ENCODE results near the gene PNPLA7.
"Not testable (repeated sequence)": the region's sequence is repeated elsewhere in the genome, so short reads cannot be mapped to it uniquely, and the experiment has no call there.

The PNPLA7 gene

DNA sequence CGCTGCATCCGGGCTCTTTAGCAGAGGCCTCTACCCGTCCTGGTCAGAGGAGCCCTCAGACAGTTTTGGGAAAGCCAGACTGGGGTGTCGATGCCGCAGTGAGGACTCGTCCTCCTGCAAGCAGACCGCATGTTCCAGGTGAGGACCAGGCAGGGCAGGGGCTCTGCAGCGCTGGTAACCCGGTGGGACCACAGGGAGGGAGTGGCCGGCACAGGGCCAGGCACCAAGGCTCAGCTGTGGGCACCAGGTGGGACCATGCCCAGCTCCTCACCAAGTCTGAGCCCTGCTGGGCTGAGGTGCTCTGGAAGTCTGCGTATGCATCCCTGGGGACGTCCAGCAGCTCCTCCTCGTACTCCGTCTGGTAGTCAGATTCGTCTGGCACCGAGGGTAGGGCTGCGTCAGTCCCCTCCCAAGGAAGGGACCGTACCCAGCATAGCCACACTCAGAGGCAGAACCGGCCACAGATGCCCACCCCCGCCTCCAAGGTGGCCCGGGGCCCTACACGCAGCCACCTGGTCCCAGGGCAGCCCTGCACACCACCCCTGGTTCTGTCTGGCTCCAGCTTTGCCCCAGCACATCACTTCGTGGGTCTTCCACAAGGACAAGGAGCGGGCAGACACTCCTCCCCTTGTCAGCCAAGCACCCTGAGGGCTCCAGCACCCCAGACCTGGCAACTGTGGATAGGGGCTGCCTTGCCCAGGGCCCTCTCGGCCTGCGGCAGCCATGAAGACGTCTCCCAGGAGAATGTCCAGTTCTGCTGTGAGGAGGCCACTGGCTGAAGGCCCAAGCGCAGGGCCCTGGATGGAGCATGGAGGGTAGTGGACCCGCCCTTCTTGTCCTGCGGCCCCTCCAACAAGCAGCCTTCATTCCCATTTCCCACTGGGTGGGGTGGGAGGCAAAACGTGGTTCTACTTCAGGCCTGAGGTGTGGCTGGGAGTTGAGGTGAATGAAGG lies 89.6 kb downstream of the PNPLA7 start:
- no peak for DNase-seq (ENCODE audit: low spot score)

DNA sequence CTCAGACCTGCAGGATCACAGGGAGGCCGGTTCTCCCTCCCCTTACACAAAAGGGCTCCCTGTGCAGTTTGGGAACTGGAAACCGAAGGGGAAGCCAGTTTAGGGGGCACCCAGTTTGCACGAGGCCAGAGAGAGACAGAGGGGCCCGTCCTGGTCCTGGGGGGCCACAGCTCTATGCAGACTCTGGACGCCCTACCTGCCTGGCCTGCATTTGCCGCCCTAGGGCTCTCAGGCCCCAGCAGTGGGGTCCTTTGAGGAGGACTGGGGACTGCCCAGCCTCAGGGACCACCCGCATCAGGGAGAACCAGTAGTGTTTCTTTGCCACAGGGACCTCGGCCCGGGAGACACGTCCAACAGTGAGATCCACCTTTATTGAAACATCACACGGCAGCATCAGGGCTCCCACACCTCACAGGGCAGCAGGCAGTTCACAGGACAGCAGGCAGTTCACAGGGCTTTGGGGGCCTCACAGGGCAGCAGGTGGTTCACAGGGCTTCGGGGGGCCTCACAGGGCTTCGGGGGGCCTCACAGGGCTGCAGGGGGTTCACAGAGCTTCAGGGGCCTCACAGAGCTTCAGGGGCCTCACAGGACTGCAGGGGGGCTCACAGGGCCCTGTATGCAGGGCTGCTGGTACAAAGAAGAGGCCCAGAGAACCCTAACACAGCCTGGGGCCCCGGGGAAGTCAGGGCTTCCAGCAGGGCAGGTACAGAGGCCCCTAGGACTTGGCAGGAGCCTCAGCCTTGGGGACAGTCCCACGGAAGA lies 90.4 kb downstream of the PNPLA7 start:
- DNase-seq (ENCODE audit: low spot score), result peak; percentile 71

GRCh38 chr9:137459152-137459600 lies 91.0 kb downstream of the PNPLA7 start, which contains the start of gene NSMF:
NSMF (minus strand) TSS chr9:137459334; CDS start chr9:137459102, 232 bp downstream.
- DNase-seq (ENCODE audit: low spot score), result peak; percentile 100

GRCh38 chr9:137458194-137459151 lies 91.7 kb downstream of the PNPLA7 start:
- peak; percentile 66 for DNase-seq (ENCODE audit: low spot score)

- no peak for DNase-seq (ENCODE audit: low spot score)
Measured at GRCh38 chr9:137457406-137458193, 92.6 kb downstream of the PNPLA7 start.

DNA sequence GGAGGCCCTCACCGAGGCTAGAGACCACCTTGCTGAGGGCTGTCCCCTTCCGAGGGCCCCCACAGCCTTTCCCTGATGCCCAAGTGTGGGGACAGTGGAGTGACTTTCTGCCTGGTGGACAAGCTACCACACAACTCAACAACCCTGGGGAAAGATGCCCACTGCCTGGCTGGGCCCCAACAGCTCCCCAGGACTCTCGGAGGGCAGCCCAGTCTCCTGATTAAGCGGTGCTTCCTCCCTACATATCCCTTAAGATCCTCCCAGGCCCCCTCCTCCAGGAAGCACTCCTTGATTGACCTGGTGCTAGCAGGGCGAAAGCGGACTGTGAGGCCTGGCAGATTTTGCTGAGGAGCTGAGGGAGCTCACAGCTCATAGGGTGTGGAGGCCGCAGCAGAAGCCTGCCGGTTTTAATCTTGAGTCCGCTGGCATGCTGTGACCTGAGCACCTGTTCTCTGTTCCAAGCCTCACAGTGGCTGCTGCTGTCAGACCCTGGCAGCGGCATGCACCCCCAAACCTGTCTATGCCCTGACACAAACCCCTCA lies 93.3 kb downstream of the PNPLA7 start:
- no peak for DNase-seq (ENCODE audit: low spot score)

- no peak for DNase-seq (ENCODE audit: low spot score)
Measured at GRCh38 chr9:137456061-137456863, 93.9 kb downstream of the PNPLA7 start.

DNA sequence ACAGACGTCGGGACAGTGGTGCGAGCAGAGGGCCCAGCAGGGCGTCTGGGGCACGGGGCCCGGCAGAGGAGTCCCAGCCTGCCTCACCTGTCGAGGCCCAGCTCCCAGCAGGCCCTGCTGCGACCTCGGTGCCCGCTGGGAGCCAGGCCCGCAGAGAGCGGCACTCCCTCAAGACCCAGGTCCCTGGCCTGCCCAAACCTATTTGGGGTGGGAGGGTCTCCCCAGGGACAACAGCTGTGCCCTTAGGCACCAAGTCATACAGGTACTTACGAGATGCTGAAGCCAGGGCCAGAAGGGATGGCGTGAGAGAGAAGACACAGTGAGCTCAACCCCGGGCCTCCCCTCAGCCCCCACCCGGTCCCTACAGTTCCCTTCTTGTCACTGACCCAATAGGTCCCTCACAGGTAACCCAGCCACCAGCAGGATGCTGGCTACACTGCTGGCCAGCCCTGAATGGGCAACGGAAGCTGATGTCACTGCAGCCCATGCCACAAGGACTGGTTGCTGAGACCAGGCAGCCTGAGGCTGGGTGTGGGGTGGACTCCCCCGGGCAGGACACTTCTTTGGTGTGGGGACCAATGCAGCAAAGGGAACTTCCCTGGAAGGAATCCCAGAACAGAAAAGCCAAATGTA lies 94.7 kb downstream of the PNPLA7 start:
- no peak for DNase-seq (ENCODE audit: low spot score)

DNA sequence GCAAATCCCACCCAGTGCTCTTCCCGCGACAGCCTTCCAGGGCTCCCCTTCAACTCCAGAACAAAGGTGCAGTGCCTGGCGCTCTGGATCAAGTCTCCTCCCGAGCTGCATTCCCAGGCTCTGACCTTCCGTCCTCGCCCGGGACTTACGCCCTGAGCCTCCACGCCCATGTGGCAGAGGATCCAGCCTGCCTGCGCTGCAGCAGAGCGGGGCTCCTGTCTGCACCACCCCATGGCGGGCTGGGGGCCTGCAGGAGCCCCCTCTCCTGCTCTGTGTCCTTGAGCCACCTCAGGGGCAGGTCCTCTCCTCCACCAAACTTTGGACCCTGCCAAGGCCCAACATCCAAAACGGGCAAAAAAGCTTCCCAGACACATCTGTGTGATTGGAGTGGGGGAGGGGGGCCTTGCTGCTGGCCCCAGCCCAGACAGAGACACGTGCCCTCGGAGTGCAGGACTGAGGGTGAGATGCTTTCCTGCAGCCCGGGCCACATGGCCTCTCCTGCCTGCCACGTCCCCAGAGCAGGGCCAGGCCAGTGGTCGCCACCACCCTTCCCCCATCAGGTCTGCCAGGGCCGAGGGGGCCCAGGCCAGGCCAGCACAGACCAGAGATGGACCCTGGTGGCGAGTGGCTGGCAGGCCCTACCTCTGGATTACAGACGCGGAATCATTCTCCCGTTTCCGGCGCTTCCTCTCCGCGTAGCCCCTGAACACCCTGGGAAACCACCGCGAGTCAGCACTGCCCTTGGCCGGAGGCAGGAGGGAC lies 95.4 kb downstream of the PNPLA7 start:
- DNase-seq (ENCODE audit: low spot score), result no peak

DNA sequence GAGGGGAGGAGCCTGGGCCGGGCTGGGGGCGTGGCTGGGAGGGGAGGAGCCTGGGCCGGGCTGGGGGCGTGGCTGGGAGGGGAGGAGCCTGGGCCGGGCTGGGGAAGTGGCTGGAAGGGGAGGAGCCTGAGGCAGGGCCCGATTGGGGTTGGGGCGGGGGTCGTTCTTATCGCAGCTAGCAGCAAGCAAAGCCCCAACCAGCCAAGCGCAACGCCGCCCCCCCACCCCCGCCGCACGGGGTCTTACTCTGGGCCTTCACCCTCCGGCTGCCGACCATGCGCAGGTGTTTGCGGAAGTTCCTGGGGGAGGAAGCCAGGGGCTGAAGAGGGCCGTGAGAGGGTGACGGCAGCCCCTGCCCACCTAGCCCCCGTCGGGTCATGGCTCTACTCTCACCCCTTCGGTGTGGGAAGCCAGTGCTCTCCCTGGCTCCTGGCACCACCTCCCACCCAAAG lies 96.0 kb downstream of the PNPLA7 start:
- DNase-seq (ENCODE audit: low spot score), result no peak

DNA sequence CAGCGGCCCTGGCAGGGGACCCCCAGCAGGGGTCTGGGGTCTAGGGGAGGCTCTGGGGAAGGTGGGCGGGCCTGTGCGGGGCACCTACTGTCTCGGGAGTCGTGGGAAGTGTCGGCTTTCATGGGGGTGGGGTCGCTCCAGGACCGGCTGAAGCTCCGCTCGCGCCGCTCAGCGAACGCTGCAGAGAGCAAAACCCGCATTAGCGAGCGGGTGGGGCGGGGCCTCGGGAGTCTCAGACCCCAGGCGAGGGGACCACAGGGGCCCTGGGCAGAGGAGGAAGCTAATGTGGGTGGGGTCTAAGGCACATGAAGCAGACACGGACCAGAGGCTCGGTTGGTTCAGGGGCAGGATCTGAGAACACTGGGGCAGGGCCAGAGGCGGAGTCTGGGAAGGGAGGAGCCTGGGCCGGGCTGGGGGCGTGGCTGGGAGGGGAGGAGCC lies 96.5 kb downstream of the PNPLA7 start:
- no peak for DNase-seq (ENCODE audit: low spot score)

GRCh38 chr9:137452761-137453642 lies 97.2 kb downstream of the PNPLA7 start:
- DNase-seq (ENCODE audit: low spot score), result no peak

DNA sequence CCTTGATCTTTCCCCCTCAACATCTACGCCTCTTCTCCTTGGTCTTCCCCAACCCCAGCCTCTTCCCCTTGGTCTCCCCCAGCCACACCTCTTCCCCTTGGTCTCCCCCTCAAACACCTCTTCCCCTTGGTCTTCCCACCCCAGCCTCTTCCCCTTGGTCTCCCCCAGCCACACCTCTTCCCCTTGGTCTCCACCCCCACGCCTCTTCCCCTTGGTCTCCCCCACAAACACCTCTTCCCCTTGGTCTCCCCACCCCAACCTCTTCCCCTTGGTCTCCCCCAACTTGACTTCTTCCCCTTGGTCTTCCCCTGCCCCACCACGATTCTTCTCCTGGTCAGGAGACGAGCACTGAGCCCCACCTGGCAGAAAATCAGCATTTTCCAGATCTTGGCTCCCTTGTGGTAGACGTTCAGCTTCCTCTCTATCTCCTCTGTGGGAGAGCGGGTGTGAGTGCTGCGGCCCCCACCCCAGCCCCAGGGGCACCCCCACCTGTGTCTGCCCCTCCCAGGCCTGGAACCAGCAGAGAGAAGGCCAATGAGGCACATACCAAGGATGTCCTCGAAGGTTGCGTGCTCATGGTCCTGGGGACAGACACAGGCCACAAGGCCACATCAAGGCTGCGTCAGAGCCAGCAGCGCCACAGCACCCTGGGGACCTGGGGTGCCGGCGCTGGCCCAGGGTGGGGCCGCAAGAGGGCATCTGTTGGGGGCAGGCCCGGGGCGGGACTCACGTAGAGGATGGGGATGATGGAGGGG lies 98.0 kb downstream of the PNPLA7 start:
- DNase-seq (ENCODE audit: low spot score), result no peak

DNA sequence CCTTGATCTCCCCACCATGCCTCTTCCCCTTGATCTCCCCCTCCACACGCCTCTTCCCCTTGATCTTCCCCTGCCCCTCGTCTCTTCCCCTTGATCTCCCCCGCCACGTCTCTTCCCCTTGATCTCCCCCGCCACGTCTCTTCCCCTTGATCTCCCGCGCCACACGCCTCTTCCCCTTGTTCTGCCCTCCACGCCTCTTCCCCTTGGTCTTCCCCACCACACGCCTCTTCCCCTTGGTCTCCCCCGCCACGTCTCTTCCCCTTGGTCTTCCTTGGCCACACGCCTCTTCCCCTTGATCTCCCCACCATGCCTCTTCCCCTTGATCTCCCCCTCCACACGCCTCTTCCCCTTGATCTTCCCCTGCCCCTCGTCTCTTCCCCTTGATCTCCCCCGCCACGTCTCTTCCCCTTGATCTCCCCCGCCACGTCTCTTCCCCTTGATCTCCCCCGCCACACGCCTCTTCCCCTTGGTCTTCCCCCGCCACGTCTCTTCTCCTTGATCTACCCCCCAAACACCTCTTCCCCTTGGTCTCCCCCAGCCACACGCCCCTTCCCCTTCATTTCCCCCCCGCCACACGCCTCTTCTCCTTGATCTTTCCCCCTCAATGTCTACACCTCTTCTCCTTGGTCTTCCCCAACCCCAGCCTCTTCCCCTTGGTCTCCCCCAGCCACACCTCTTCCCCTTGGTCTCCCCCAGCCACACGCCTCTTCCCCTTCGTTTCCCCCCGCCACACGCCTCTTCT lies 98.8 kb downstream of the PNPLA7 start:
- not testable (repeated sequence) for DNase-seq (ENCODE audit: low spot score)

DNA sequence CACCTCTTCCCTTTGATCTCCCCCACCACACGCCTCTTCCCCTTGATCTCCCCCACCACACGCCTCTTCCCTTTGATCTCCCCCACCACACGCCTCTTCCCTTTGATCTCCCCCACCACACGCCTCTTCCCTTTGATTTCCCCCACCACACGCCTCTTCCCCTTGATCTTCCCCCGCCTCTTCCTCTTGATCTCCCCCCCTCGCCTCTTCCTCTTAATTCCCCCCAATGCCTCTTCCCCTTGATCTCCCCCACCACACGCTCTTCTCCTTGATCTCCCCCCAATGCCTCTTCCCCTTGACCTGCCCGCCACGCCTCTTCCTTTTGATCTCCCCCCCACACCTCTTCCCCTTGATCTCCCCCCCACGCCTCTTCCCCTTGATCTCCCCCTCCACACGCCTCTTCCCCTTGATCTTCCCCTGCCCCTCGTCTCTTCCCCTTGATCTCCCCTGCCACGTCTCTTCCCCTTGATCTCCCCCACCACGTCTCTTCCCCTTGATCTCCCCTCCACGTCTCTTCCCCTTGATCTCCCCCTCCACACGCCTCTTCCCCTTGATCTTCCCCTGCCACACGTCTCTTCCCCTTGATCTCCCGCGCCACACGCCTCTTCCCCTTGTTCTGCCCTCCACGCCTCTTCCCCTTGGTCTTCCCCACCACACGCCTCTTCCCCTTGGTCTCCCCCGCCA lies 99.5 kb downstream of the PNPLA7 start:
- DNase-seq (ENCODE audit: low spot score), result not testable (repeated sequence)
